Tibial nerve (tissue), 4 donors: ENCODE measurements around the gene KCNT1. TPM values are rescaled to one million over a fixed set of nuclear protein-coding genes. Genes with fewer than 3 reads are reported as not detected.

ENCODE experiments used
- DNase-seq, 2 donors: peaks; one replicate each; pipeline ENCODE4 v3.0.0-alpha.2; 2019; ENCODE audit warnings: low spot score in 2 of 2
- H3K27ac ChIP-seq, 4 donors: fragments of 200-600 bp; sonication (generic) in 3 of 4; one replicate each; pipeline ENCODE4 v1.5.1; 2017 to 2019; ENCODE audit warnings: mild to moderate bottlenecking in 1 of 4
- H3K27me3 ChIP-seq, 2 donors: fragments of 200-600 bp; sonication (generic) in 1 of 2; one replicate each; pipeline versions ENCODE4 v1.5.1 to v1.6.0; 2017 to 2019
- H3K36me3 ChIP-seq, 3 donors: fragments of 200-600 bp; sonication (generic); one replicate each; pipeline ENCODE4 v1.5.1; 2018 to 2019
- H3K4me1 ChIP-seq, 4 donors: fragments of 200-600 bp; sonication (generic) in 3 of 4; one replicate each; pipeline ENCODE4 v1.5.1; 2017 to 2019
- H3K4me3 ChIP-seq, 4 donors: fragments of 200-600 bp; sonication (generic) in 3 of 4; one replicate each; pipeline ENCODE4 v1.5.1; 2017 to 2019; ENCODE audit warnings: mild to moderate bottlenecking in 1 of 4, moderate library complexity in 1 of 4
- H3K9me3 ChIP-seq, 4 donors: fragments of 200-600 bp; sonication (generic) in 3 of 4; one replicate each; pipeline ENCODE4 v1.5.1; 2017 to 2019
- EP300 ChIP-seq, 2 donors: sonication (generic); formaldehyde crosslinking; IDR thresholded peaks; one replicate each; pipeline ENCODE4 v1.6.1; 2017; ENCODE audit warnings: antibody characterized with exemption in 2 of 2, mild to moderate bottlenecking in 1 of 2
- POLR2A ChIP-seq, 2 donors: fragments of 450-650 bp; IDR thresholded peaks; one replicate each; pipeline ENCODE4 v1.6.1; 2017; ENCODE audit warnings: antibody characterized with exemption in 2 of 2, mild to moderate bottlenecking in 2 of 2, moderate library complexity in 2 of 2
- WGBS, 2 donors: methylation state at CpG; one replicate each; pipeline ENCODE4 v1.1.5; 2018; 5-methylcytosine and 5-hydroxymethylcytosine counted together
- total RNA-seq, 4 donors: library from RNA; depleted of rRNA; stranded (reverse); fragments of >200 nt; gene quantifications; one replicate each; pipeline ENCODE4 v1.1.0, GENCODE V29; 2016
- TF ChIP-seq, protein P1 (sequence below), 5 experiments: fragments of 200-600 bp in 3 of 5; fragments of 450-650 bp in 2 of 5; sonication (generic) in 3 of 5; IDR thresholded peaks; one replicate each; pipeline ENCODE4 v1.5.1; 2016 to 2019; ENCODE audit warnings: antibody characterized with exemption in 5 of 5, mild to moderate bottlenecking in 3 of 5, moderate library complexity in 2 of 5

Gene KCNT1
- total RNA-seq, 4 donors from 2014 or later = under 0.01 to 0.39 TPM; not detected in 2

DNA sequence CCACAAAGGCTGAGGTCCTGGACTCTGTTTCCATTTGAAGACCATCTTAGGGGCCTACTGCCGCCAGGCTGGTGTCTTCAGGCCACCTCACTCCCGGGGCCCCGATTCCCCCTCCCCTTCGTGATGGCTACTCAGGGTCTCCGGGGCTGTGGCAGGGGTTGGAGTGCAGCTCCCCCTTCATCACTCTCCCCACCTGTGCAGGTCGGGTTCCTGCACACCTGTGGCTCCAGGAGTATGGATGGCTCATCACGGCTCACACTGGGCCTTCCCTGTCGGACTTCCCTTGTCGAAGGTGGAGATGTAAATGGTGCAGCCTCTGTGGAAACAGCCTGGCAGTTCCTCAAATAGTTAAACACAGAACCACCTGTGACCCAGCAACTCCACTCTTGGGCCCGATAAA is 27.0 kb upstream of the KCNT1 start:
- TF ChIP-seq POLR2A (IDR thresholded peaks at IDR 0.05) (no peak), EP300 (IDR thresholded peaks at IDR 0.05) (no peak)
- TF ChIP-seq, protein P1, sequence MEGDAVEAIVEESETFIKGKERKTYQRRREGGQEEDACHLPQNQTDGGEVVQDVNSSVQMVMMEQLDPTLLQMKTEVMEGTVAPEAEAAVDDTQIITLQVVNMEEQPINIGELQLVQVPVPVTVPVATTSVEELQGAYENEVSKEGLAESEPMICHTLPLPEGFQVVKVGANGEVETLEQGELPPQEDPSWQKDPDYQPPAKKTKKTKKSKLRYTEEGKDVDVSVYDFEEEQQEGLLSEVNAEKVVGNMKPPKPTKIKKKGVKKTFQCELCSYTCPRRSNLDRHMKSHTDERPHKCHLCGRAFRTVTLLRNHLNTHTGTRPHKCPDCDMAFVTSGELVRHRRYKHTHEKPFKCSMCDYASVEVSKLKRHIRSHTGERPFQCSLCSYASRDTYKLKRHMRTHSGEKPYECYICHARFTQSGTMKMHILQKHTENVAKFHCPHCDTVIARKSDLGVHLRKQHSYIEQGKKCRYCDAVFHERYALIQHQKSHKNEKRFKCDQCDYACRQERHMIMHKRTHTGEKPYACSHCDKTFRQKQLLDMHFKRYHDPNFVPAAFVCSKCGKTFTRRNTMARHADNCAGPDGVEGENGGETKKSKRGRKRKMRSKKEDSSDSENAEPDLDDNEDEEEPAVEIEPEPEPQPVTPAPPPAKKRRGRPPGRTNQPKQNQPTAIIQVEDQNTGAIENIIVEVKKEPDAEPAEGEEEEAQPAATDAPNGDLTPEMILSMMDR (IDR thresholded peaks at IDR 0.05) = no peak
- Histone ChIP-seq H3K4me3 (no peak overlapping the region), H3K4me1 (no peaks in the 10 kb centered on the region), H3K9me3 (peaks cover 0 to 7% (median 0%) of the 10 kb centered on the region in 4 donors), H3K27ac (no peak overlapping the region), H3K27me3 (no peaks in the 10 kb centered on the region), H3K36me3 (no peaks in the 10 kb centered on the region)
- WGBS, 2 donors = 70 to 71% methylated on average over 10 of the region's 10 CpGs
- DNase-seq = no peak

DNA sequence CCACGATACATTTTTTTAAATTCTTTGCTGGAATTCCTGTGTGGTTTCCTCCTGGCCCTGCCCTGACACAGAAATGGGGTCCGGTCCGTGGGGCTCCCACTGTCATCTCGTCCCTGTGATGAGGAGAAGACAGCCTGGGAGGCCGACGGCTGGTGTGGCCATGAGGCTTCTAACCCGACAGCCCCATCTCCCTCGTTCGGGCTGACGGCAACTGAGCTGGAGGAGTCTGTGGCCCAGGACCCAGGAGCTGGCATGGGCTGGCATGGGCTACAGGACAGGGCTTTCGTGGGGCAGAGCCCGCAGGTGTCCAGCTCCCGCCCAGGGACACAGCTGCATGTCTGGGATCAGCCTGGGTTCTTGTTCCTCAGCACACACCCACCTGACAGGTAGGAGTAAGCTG is 25.1 kb upstream of the KCNT1 start:
- Histone ChIP-seq H3K4me1 (no peaks in the 10 kb centered on the region), H3K36me3 (no peaks in the 10 kb centered on the region), H3K27me3 (peaks cover 0 to 4% of the 10 kb centered on the region in 2 donors), H3K27ac (no peak overlapping the region), H3K4me3 (no peak overlapping the region), H3K9me3 (peaks cover 0 to 6% (median 0%) of the 10 kb centered on the region in 4 donors)
- WGBS, 2 donors = 80 to 85% methylated on average over 9 to 13 of the region's 13 CpGs
- TF ChIP-seq POLR2A (IDR thresholded peaks at IDR 0.05) = no peak
- TF ChIP-seq, protein P1 (IDR thresholded peaks at IDR 0.05) = no peak
- TF ChIP-seq EP300 (IDR thresholded peaks at IDR 0.05) = no peak
- no peak for DNase-seq

DNA sequence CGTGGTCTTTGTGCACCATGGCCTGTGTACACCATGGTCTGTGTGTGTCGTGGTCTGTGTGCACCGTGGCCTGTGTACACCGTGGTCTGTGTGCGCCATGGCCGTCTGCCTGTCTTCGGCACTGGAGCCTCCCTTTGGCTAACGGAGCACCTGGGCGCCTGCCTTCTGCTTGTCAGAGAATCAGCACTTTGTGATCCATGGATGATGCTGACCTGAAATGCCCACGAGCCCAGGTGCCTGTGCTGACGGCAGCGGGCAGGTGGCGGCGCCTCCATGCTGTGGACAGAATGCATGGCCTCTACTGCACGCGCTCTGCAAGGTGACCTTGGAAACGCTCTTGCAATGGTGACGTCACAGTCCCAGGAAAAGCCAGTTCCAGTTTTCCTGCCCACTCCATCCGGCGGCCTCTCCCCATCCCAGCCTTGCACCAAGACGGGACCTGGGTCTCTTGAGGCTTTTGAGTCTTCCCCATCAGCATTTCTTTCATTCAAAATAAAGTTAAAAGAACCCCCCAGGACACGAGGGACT is 24.3 kb upstream of the KCNT1 start:
- H3K9me3 ChIP-seq = peaks cover 0 to 6% (median 0%) of the 10 kb centered on the region in 4 donors
- H3K27ac ChIP-seq = no peak overlapping the region
- no peak for DNase-seq
- no peak overlapping the region for H3K4me3 ChIP-seq
- TF ChIP-seq POLR2A (IDR thresholded peaks at IDR 0.05) (no peak), EP300 (IDR thresholded peaks at IDR 0.05) (no peak)
- TF ChIP-seq, protein P1 (IDR thresholded peaks at IDR 0.05) = no peak
- H3K36me3 ChIP-seq = no peaks in the 10 kb centered on the region
- H3K4me1 ChIP-seq = no peaks in the 10 kb centered on the region
- 78 to 85% methylated on average over 20 to 21 of the region's 22 CpGs for WGBS, 2 donors
- H3K27me3 ChIP-seq = peaks cover 0 to 4% of the 10 kb centered on the region in 2 donors

DNA sequence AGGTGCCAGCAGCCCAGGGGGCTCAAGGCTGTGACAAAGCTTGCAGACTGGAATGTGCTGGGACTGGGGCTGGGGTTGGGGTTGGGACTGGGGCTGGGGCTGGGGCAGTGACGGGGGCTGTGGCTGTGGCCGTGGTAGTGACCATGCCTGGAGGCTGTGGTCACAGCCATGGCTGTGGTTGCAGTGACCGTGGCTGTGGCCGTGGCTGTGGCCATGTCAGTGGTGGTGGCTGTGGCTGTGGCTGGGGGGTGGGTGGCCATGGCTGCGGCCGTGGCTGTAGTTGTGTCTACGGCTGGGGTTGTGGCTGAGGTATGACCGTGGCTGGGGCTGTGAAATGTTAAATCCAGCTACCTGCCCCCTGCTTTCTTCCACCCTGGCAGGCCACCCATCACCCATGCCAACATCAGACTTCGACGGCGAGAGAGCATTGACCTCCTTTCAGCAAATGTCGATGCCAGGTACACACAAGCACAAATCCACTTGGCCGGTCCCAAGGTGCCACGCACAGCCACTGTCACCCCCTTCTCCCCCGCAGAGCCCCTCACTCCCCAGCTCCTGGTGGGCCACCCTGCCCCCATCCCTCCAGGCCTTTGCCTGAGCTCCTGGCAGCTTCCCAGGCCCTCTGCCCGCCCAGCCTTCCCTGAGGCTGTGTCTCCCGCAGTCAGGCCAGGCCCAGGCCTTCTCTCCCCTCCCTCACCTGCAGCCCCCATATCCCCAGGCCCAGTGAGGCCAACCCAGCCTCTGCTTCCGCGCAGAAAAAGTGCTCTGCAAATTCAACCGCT is 23.6 kb upstream of the KCNT1 start:
- WGBS, 2 donors = 85 to 93% methylated on average over 17 to 19 of the region's 20 CpGs
- H3K27me3 ChIP-seq = peaks cover 0 to 9% of the 10 kb centered on the region in 2 donors
- no peaks in the 10 kb centered on the region for H3K36me3 ChIP-seq
- no peak overlapping the region for H3K27ac ChIP-seq
- no peaks in the 10 kb centered on the region for H3K4me1 ChIP-seq
- peaks cover 0 to 6% (median 0%) of the 10 kb centered on the region in 4 donors for H3K9me3 ChIP-seq
- DNase-seq = no peak
- H3K4me3 ChIP-seq = no peak overlapping the region
- TF ChIP-seq POLR2A (IDR thresholded peaks at IDR 0.05) (no peak), EP300 (IDR thresholded peaks at IDR 0.05) (no peak)
- TF ChIP-seq, protein P1 (IDR thresholded peaks at IDR 0.05) = no peak

DNA sequence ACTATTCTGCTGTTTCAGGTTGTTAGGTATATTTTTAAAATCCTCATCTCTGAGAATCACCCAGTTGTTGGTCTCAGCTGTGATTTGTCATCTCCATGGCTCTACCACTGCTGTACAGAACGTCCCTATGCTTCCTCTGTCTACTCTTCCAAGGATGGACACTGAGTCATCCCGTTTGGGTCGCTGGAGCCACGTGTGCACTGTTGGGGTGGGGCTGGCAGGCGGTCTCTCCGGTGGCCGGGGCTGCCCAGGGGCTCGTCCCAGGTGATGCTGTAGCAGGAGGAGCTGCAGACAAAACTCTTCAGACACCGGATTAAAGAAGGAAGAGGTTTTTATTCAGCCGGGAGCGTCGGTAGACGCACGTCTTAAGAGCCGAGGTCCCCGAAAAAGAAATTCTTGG is 21.9 kb upstream of the KCNT1 start:
- TF ChIP-seq EP300 (IDR thresholded peaks at IDR 0.05) (no peak), POLR2A (IDR thresholded peaks at IDR 0.05) (no peak)
- TF ChIP-seq, protein P1 (IDR thresholded peaks at IDR 0.05) = no peak
- no peaks in the 10 kb centered on the region for H3K4me1 ChIP-seq
- H3K27me3 ChIP-seq = peaks cover 0 to 21% of the 10 kb centered on the region in 2 donors
- DNase-seq = no peak
- no peaks in the 10 kb centered on the region for H3K36me3 ChIP-seq
- WGBS, 2 donors = 68 to 73% methylated on average over 16 of the region's 16 CpGs
- peaks cover 0 to 6% (median 0%) of the 10 kb centered on the region in 4 donors for H3K9me3 ChIP-seq
- H3K4me3 ChIP-seq = no peak overlapping the region
- no peak overlapping the region for H3K27ac ChIP-seq
